Measurements from ENCODE around the gene LRRC3.

LRRC3 gene

GRCh38 chr21:44437371-44437695 lies 18.0 kb upstream of the LRRC3 start:
- no peak for DNase-seq (ENCODE audit: low read depth, low spot score)
- no peak overlapping the region for H3K4me3 ChIP-seq (ENCODE audit: low read length)

- DNase-seq (ENCODE audit: low read depth, low spot score) = no peak
Observed at GRCh38 chr21:44437696-44438431, 17.4 kb upstream of the LRRC3 start.

GRCh38 chr21:44438531-44439210 lies 16.6 kb upstream of the LRRC3 start:
- no peak for DNase-seq (ENCODE audit: low read depth, low spot score)

More at GRCh38 chr21:44437696-44438431, 17.4 kb upstream of the LRRC3 start:
- H3K4me3 ChIP-seq (ENCODE audit: low read length) = no peak overlapping the region

DNA sequence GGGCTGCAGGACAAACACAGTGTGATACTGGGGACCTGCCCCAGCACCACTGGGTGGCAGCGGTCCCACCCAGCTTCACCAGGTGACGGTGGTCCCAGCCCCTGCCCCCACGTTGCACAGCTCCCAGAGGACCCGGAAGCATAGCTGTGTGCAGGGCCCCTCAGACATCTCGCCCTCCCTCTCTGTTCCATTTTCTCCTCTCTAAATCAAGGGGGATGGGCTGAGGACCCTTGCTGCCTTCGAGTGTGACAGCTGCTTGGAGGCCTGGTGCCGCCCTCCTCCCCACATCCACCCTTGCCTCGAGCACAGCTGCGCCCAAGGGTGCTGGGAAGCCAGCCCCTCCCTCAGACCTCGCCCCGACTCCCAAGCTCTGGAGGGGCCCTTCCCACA lies 16.1 kb upstream of the LRRC3 start:
- DNase-seq (ENCODE audit: low read depth, low spot score) = no peak
- no peak overlapping the region for H3K4me3 ChIP-seq (ENCODE audit: low read length)

More at GRCh38 chr21:44438531-44439210, 16.6 kb upstream of the LRRC3 start:
- H3K4me3 ChIP-seq (ENCODE audit: low read length) = no peak overlapping the region

DNA sequence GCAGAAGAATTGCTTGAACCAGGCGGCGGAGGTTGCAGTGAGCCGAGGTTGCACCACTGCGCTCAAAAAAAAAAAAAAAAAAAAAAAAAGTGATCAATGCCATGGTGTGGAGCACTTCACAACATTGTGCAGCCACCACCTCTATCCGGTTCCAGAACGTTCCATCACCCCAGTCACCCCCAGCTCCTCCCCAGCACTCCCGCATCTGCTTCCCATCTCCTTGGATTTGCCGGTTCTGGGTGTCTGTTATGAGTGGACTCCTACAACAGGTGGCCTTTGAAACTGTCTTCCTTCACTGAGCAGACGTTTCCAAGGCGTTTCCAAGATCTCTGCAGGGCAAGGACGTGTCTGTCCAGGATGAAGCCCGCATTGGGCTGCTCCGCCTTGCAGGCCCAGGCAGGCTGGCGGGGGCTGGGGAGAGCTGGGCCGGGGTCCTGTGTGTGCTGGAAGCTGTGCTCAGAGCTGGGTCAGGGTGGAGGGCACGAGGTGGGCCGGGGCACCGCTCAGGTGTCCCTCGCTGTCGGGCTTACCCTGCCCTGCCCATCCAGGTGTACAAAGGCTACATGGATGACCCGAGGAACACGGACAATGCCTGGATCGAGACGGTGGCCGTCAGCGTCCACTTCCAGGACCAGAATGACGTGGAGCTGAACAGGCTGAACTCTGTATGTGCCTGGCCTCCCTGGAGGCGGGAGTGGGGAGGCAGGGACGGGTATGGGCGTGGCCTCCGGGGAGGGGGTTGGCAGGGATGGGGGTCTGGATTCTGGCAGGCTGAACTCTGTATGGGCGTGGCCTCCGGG lies 14.9 kb upstream of the LRRC3 start:
- DNase-seq (ENCODE audit: low read depth, low spot score) = no peak
- no peak overlapping the region for H3K4me3 ChIP-seq (ENCODE audit: low read length)

GRCh38 chr21:44441041-44441400 lies 14.3 kb upstream of the LRRC3 start:
- no peak for DNase-seq (ENCODE audit: low read depth, low spot score)
- no peak overlapping the region for H3K4me3 ChIP-seq (ENCODE audit: low read length)

- no peak for DNase-seq (ENCODE audit: low read depth, low spot score)
- H3K4me3 ChIP-seq (ENCODE audit: low read length) = no peak overlapping the region
Observed at GRCh38 chr21:44441581-44442265, 13.6 kb upstream of the LRRC3 start.

- no peak for DNase-seq (ENCODE audit: low read depth, low spot score)
- no peak overlapping the region for H3K4me3 ChIP-seq (ENCODE audit: low read length)
Observed at GRCh38 chr21:44442266-44443125, 12.8 kb upstream of the LRRC3 start.

DNA sequence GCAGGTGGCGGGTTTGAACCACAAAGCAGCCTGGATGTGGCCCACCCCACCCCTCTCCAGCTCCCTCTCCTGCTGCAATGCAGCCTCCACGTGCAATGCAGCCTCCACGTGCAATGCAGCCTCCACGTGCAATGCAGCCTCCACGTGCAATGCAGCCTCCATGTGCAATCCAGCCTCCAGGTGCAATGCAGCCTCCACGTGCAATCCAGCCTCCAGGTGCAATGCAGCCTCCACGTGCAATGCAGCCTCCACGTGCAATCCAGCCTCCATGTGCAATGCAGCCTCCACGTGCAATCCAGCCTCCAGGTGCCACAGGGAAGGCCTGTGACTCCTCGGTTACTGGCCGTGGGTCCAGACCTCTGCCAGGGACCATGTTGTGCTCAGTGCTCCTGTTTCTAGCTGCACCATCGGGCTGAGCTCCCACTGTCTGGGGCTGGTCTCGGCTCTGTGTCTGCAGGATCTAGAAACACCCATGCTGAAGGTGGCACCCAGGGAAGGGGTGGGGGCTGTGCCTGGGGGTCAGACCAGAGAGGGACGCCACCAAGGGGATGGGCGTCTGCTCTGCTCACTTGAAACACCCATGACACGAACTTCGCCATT lies 11.9 kb upstream of the LRRC3 start:
- no peak overlapping the region for H3K4me3 ChIP-seq (ENCODE audit: low read length)
- no peak for DNase-seq (ENCODE audit: low read depth, low spot score)

- no peak for DNase-seq (ENCODE audit: low read depth, low spot score)
- H3K4me3 ChIP-seq (ENCODE audit: low read length) = no peak overlapping the region
Observed at GRCh38 chr21:44443891-44444285, 11.4 kb upstream of the LRRC3 start.

DNA sequence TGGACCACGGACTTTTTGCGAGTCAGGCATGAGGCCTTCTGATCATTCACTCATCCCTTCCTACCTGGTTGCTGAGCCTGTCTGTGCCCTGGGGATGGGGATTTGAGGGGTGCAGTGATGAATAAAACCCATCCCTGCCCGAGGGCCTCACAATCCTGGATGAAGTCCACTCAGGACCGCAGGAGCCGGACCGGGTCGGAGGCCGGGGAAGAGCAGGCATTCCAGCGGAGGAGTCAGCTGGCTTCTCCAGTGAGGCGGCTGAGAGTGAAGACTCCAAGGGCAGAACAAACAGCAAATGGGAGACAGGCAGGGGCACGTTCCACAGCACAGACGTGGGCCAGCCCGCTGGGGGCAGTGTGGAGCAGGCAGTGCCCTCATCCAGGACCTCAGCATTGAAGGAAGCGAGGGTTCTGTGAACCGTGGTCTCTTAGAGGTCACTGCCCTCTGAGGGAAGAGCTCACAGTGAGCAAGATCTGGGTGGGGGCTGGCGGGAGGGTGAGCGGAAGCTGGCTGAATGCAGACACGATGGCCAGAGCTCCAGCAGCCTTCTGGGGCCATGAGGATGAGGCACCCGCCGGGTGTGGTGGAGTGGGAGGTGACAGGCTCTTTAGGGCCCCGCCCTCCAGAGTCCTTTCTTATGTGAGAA lies 10.9 kb upstream of the LRRC3 start:
- H3K4me3 ChIP-seq (ENCODE audit: low read length) = no peak overlapping the region
- DNase-seq (ENCODE audit: low read depth, low spot score) = no peak

DNA sequence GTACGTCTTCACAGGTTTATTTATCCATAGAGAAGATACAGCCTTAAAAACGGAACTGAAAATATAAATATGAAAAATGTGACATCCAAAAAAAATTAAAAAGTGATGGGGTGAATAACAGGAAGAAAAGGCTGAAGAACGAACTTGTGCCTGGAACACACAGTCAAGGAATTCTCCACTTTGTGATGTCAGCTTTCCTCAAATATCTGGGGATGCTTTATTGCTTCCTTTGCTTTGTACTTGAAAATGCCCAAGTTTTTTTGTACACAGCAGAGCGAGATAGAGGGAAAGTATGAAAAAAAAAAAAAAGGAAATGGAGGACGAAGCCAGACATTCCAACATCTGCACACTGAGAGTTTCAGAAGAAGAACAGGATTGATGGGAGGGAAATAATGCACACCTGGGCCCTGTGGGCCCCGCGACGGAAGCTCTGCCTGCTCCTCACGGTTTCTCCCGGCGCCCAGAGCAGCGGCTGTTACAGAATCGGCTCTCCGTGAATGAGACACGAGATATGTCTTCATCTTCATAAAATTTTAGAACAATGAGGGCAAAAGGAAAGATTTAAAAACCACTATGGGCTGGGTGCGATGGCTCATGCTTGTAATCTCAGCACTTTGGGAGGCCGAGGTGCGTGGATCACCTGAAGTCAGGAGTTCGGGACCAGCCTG lies 10.0 kb upstream of the LRRC3 start:
- no peak overlapping the region for H3K4me3 ChIP-seq (ENCODE audit: low read length)
- DNase-seq (ENCODE audit: low read depth, low spot score) = no peak

GRCh38 chr21:44448651-44449131 lies 6.6 kb upstream of the LRRC3 start:
- no peak overlapping the region for H3K4me3 ChIP-seq (ENCODE audit: low read length)

DNA sequence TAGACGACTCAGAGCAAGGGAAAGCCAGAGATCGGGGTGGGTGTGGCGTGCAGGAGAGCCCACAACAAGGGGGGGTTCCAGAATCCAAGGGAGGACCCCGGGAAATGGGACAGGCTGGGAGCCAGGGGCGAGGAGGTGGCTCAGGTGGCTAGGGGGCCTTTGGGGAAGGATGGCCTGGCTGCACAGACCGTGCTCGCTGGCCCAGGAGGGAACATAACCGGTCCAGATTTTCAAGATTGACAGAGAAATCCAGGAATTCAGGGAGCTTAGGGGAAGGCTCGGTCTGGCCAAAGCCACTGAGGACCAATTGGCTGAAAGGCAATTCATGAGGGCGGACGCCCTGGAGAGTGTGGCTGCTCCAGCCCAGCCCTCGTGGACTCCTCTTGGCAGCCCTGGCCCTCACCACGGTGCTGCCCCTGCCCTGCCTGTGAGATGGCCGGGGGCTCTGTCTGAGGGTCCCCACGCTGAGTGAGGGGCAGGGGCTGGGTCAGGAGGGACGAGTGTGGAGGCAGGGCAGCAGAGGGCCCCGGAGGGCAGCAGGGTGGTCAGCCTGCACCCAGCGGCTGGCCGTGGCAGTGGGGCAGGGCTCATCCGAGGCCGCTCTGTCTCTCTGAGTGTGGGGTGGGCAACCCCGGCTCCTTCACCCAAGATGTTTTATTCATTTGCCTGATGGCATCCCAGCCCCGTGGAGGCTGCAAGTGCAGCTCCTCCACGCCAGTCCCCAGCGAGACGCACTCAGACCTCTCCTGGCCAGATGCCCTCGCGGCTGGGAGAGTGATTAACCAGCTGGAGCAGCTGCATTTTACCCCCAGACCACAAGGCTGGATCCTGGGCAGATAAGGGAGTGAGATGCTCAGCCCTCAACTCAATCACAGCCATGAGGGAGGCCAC lies 5.6 kb upstream of the LRRC3 start:
- DNase-seq (ENCODE audit: low read depth, low spot score) = no peak

More at GRCh38 chr21:44448651-44449131, 6.6 kb upstream of the LRRC3 start:
- DNase-seq (ENCODE audit: low read depth, low spot score) = no peak

DNA sequence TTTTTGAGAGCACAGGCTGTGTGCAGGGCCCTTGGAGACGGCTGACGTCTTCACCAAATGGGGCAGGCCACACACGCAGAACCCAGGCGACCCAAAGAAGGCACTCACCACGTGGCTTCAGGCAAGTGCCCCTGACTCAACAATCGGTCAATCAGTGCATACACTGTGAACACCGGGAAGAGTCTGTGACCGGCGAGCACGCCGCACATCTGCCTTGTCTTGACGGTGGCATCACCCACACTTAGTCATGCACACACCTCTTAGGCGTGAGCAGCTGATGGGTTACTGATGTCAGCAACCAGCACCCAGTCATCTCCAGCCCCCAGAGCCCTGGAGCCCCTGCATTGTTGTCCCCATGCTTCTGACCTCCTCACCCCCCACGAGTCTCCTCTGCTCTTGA lies 4.9 kb upstream of the LRRC3 start:
- no peak overlapping the region for H3K4me3 ChIP-seq (ENCODE audit: low read length)
- DNase-seq (ENCODE audit: low read depth, low spot score) = no peak

More for the DNA sequence above, 5.6 kb upstream of the LRRC3 start:
- no peak overlapping the region for H3K4me3 ChIP-seq (ENCODE audit: low read length)

- DNase-seq (ENCODE audit: low read depth, low spot score) = no peak
- H3K4me3 ChIP-seq (ENCODE audit: low read length) = no peak overlapping the region
Observed at GRCh38 chr21:44450999-44451398, 4.3 kb upstream of the LRRC3 start.
